DMS153 (cell line): ENCODE data around the gene RAB31.

Experiments used
- DNase-seq: peaks from one replicate; lab custom pipeline; 2025; lab: John Stamatoyannopoulos, UW

The RAB31 gene

GRCh38 chr18:9714266-9715087, 6.4 kb downstream of the RAB31 start:
- DNase-seq = no peak

GRCh38 chr18:9715088-9715343, 6.9 kb downstream of the RAB31 start:
- DNase-seq = no peak

GRCh38 chr18:9715978-9716774, 8.1 kb downstream of the RAB31 start:
- DNase-seq = no peak

GRCh38 chr18:9716780-9717563, 8.9 kb downstream of the RAB31 start:
- no peak for DNase-seq

- DNase-seq = no peak
Observed at GRCh38 chr18:9719421-9719981, 11.4 kb downstream of the RAB31 start.

GRCh38 chr18:9720327-9720726, 12.2 kb downstream of the RAB31 start:
- no peak for DNase-seq

- no peak for DNase-seq
Observed at GRCh38 chr18:9721893-9722550, 13.9 kb downstream of the RAB31 start.

- no peak for DNase-seq
Observed at GRCh38 chr18:9722691-9723090, 14.6 kb downstream of the RAB31 start.

GRCh38 chr18:9724797-9725585, 16.9 kb downstream of the RAB31 start:
- DNase-seq = no peak

- no peak for DNase-seq
Observed at GRCh38 chr18:9726175-9726574, 18.1 kb downstream of the RAB31 start.

- DNase-seq = no peak
Observed at GRCh38 chr18:9726936-9727335, 18.8 kb downstream of the RAB31 start.

GRCh38 chr18:9730786-9731185, 22.7 kb downstream of the RAB31 start:
- no peak for DNase-seq

- DNase-seq = no peak
Observed at GRCh38 chr18:9731380-9731779, 23.3 kb downstream of the RAB31 start.

GRCh38 chr18:9732031-9732430, 23.9 kb downstream of the RAB31 start:
- no peak for DNase-seq

- no peak for DNase-seq
Observed at GRCh38 chr18:9734189-9734588, 26.1 kb downstream of the RAB31 start.

GRCh38 chr18:9735238-9735637, 27.1 kb downstream of the RAB31 start:
- no peak for DNase-seq

GRCh38 chr18:9735879-9736278, 27.8 kb downstream of the RAB31 start:
- DNase-seq = no peak

- no peak for DNase-seq
Observed at GRCh38 chr18:9736286-9736835, 28.3 kb downstream of the RAB31 start.

GRCh38 chr18:9737006-9737405, 28.9 kb downstream of the RAB31 start:
- no peak for DNase-seq

- DNase-seq = peak; percentile 16
Observed at GRCh38 chr18:9737472-9738121, 29.5 kb downstream of the RAB31 start.
